Left renal pelvis (tissue), 4 donors: ENCODE measurements around the gene CCDC137. TPM values are rescaled to one million over a fixed set of nuclear protein-coding genes. Genes with fewer than 3 reads are reported as not detected.
"Not testable (repeated sequence)": the region's sequence is repeated elsewhere in the genome, so short reads cannot be mapped to it uniquely, and the experiment has no call there.

Experiments
- DNase-seq, 4 donors: peaks; one replicate each; pipeline ENCODE4 v3.0.0-alpha.2; 2013; ENCODE audit warnings: low read depth in 4 of 4, low spot score in 3 of 4
- polyA plus RNA-seq, 4 donors: library from polyadenylated mRNA; unstranded; fragments of 120-200 nt; gene quantifications; one replicate each; pipeline ENCODE4 v1.2.1, GENCODE V29; 2013; ENCODE audit not compliant: insufficient read length in 4 of 4

CCDC137 gene, protein sequence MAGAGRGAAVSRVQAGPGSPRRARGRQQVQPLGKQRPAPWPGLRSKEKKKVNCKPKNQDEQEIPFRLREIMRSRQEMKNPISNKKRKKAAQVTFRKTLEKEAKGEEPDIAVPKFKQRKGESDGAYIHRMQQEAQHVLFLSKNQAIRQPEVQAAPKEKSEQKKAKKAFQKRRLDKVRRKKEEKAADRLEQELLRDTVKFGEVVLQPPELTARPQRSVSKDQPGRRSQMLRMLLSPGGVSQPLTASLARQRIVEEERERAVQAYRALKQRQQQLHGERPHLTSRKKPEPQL
- polyA plus RNA-seq = 10 to 100 TPM in 3 of 4 donors, 1 to 10 TPM in 1; 9.6 to 18.5 (median 14.0) TPM

DNA sequence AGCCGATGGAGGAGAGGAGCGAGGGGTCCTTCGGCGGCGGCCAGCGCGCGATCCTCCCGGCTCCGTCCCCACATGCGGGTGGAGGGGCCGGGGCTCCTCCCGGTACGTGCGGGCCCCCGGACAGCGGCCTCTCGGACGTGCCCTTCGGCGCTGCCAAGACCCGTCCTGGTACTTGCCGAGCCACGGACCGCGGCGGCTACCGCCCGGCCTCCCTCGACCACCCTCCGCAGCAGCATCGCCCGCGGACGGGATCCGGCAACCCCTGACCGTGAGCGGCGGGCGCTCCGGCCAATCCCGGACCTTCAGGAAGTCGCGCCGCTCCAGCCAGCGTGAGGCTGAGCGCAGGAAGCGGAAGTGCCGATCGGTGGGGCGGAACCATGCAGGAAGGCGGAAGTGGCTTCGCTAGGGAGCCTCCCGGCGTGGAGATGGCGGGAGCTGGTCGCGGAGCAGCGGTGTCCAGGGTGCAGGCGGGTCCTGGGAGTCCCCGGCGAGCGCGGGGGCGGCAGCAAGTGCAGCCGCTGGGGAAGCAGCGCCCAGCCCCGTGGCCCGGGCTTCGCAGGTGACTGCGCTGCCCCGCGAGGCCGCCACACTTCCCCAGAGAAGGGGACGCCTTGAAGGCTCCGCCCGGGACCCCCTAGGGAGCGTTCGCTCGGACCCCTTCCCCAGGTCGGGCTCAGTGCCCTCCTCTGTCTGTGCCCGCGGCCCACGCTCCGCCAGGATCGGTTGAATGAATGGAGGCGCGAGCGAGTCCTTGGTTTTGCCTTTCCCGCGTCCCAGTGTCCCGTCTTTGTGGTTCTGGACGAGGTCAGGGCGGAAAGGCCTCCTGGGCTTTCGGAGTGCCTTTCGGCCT is at the start of gene CCDC137, which contains the start of gene OXLD1:
Gene CCDC137 (plus strand): TSS at position 396 of the 850 bp plus-strand sequence. CDS start 30 bp downstream, at position 426.
Gene OXLD1 (minus strand): TSS at position 264 of the 850 bp plus-strand sequence. CDS start 28 bp downstream, at position 236.
- DNase-seq = peak; percentile 83 to 93 (median 86)

DNA sequence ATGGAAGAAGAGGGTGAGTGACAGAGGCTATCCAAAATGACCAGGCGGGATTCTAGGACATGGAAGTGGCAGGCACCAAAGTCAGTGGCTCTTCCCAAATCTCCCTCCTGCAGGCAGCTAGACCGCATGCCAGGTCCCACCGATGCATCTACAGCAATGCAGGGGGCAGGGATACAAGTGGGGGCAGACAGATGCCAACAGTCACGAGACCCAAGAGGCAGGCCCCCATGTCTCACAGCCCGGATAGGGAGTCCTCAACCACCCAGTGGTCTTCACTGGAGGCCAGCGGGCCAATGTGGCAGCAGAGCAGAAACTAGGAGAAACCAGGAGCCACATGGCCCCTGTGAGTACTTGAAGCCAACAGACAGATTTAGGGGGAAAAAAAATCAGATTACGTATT is 49.7 kb upstream of the CCDC137 start:
- no peak for DNase-seq

DNA sequence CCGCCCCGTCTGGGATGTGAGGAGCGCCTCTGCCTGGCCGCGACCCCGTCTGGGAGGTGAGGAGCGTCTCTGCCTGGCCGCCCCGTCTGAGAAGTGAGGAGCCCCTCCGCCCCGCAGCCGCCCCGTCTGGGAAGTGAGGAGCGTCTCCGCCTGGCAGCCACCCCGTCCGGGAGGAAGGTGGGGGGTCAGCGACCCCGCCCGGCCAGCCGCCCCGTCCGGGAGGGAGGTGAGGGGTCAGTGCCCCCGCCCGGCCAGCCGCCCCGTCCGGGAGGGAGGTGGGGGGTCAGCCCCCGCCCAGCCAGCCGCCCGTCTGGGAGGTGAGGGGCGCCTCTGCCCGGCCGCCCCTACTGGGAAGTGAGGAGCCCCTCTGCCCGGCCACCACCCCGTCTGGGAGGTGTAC is 48.2 kb upstream of the CCDC137 start:
- DNase-seq = not testable (repeated sequence)

- no peak for DNase-seq
These were observed 44.9 kb upstream of the CCDC137 start for GRCh38 chr17:81621494-81622130.

DNA sequence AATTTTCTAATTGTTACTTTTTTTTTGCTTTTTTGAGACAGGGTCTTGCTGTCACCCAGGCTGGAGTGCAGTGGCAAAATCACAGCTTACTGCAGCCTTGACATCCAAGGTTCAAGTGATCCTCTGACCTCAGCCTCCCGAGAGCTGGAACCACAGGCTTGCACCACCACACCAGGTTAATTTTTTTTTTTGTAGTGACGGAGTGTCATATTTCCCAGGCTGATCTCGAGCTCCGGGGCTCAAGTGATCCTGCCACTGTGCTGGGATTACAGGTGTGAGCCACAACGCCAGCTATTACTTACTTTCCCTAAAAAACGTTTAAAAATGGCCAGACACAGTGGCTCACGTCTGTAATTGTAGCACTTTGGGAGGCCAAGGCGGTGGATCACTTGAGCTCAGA is 36.3 kb upstream of the CCDC137 start:
- DNase-seq = no peak

GRCh38 chr17:81631482-81631881 is 35.1 kb upstream of the CCDC137 start:
- no peak for DNase-seq

DNA sequence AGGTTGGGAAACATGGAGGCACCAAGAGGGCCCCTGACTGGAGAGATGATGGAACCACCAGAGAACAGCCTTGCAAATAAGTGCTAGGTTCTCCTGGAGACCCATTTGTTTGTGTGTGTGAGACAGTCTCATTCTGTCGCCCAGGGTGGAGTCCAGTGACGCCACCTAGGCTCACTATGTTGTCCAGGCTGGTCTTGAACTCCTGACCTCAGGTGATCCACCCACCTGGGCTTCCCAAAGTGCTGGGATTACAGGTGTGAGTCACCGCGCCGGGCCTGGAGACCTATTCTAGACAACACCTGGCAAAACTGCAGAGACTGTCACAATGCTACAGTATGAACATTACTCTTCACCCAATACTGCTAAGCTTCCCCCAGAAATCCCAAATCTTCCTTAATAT is 31.1 kb upstream of the CCDC137 start:
- DNase-seq = no peak

DNA sequence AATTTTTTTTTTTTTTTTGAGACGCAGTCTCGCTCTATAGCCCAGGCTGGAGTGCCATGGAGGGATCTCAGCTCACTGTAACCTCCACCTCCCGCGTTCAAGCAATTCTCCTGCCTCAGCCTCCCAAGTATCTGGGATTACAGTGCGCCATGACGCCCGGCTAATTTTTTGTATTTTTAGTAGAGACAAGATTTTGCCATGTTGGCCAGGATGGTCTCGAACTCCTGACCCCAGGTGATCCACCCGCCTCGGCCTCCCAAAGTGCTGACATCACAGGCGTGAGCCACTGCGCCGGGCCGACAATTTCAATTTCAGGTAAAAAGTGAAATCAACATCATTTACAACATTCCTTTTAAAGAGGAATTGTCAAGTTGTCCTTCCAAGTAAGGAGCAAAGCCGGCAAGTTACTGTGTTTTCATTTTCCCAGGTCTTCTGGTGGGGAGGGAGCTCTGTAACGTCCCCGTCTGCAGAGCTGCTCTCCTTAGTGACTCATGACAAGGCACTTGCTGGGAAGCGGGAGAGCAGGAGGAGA is 30.5 kb upstream of the CCDC137 start:
- no peak for DNase-seq

DNA sequence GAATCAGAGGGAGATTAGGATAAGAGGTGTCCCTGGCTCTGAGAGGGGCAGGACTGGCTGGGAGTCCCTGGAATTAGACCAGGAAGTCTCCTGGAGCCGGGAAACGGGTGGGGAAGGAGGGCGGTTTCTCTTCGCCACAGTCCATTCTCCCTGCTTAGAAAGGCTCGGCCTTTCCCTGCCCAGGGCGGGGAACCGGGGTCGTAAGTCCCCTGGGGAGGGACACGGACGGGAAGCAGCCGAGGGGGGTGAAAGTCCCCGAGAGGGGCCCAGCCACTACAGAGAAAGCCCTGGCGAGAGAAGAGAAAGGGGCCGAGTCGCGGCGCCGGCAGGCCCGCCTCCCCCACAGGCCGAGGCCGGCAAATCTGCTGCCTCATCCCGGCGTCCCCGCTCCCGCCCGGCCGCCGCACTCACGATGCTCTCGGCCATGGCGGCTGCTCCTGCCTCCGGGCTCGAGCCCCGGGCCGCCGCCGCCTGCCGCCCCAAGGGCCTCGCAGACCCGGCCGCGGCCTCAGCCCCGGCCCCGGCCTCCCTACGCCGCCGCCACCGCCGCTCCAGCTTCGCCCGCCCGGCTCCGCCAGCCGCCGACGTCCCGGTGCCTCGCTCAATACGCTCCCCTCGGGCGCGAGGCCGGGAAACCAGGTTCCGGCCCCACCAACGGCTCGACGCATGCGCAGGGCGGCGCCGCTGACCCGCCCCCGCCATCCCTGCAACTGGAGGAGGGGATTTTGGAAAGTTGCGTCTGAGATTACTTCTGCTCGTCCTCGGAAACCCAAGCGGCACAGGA is 29.8 kb upstream of the CCDC137 start, which contains the start of the genes NPLOC4 and TSPAN10:
Gene NPLOC4 (minus strand): TSS at position 608 of the 784 bp plus-strand sequence. CDS start 182 bp downstream, at position 426.
Gene TSPAN10 (plus strand): TSS at position 692 of the 784 bp plus-strand sequence. CDS start 5,217 bp downstream, outside the sequence.
- DNase-seq = peak; percentile 63 to 75 (median 73)

- DNase-seq = no peak
These were observed 27.9 kb upstream of the CCDC137 start for GRCh38 chr17:81638683-81639082.

GRCh38 chr17:81640011-81640410 is 26.5 kb upstream of the CCDC137 start:
- DNase-seq = no peak

- no peak for DNase-seq
These were observed 24.6 kb upstream of the CCDC137 start for GRCh38 chr17:81641825-81642489.

DNA sequence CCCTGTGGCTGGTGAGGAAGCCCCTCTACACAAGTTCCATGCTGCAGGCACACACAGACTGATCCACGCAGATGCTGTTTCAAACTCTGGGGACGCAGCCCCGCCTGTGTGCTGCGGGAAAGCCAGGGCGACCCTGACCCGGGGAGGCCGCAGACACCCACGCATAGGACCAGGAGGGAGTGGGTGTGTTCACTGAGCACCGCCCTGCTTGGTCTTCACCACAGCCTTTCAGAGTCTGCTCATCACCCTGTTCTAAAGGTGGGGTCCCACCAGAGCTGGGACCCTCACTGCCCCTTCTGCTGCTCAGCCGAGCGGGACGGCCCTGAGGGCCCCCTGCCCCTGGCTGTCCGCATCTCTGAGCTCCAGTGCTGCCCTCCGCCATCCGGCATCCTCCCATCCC is 22.0 kb upstream of the CCDC137 start:
- DNase-seq = no peak

DNA sequence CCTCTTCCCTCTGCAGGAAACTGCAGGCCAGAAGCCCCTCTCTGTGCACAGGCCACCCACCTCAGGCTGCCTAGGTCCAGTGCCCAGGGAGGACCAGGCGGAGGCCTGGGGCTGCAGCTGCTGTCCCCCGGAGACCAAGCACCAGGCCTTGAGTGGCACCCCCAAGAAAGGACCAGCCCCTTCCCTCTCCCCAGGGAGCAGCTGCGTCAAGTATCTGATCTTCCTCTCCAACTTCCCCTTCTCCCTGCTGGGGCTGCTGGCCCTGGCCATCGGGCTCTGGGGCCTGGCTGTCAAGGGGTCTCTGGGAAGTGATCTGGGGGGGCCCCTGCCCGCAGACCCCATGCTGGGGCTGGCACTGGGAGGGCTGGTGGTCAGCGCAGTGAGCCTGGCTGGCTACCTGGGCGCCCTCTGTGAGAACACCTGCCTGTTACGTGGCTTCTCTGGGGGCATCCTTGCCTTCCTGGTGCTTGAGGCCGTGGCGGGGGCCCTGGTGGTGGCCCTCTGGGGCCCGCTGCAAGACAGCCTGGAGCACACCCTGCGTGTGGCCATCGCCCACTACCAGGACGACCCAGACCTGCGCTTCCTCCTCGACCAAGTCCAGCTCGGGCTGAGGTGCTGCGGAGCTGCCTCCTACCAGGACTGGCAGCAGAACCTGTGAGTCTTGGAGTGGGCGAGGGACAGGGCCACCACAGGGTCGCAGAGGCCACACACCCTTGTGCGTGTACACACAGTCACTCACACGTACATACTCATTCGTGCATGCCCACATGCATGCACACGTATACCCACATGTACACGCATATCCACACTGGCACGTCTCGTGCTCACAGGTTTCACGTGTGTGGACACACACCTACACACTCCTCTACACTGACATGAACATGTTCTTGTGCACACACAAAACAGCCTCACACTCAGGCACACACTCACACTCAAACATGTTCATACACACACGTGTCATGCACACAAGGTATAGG is 21.3 kb upstream of the CCDC137 start:
- no peak for DNase-seq

- no peak for DNase-seq
These were observed 19.5 kb upstream of the CCDC137 start for GRCh38 chr17:81646869-81647600.

DNA sequence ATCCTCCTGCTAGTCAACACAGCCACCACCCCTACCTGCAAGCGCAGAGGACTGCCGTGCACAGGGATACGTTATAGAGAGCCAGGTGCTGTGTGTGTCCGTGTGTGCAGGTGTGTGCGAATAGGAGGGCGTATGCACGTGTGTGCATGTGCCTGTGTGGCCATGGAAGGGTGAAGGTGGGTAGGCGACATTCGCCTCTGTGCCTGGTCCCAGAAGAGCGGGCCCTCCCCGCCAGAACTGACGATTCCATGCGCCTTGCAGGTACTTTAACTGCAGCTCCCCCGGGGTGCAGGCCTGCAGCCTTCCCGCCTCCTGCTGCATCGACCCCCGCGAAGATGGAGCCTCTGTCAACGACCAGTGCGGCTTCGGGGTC is 18.9 kb upstream of the CCDC137 start:
- no peak for DNase-seq

GRCh38 chr17:81648013-81648706 is 18.4 kb upstream of the CCDC137 start:
- DNase-seq = no peak
